GM21381 (cell line): ENCODE results near the gene SYNPO.

Source experiments
- ATAC-seq: cut with Tn5 transposase; IDR thresholded peaks from one replicate; pipeline ENCODE4 v1.9.1; 2021; ENCODE audit warnings: mild to moderate bottlenecking, moderate library complexity; ENCODE audit not compliant: unreplicated experiment

Gene SYNPO, protein sequence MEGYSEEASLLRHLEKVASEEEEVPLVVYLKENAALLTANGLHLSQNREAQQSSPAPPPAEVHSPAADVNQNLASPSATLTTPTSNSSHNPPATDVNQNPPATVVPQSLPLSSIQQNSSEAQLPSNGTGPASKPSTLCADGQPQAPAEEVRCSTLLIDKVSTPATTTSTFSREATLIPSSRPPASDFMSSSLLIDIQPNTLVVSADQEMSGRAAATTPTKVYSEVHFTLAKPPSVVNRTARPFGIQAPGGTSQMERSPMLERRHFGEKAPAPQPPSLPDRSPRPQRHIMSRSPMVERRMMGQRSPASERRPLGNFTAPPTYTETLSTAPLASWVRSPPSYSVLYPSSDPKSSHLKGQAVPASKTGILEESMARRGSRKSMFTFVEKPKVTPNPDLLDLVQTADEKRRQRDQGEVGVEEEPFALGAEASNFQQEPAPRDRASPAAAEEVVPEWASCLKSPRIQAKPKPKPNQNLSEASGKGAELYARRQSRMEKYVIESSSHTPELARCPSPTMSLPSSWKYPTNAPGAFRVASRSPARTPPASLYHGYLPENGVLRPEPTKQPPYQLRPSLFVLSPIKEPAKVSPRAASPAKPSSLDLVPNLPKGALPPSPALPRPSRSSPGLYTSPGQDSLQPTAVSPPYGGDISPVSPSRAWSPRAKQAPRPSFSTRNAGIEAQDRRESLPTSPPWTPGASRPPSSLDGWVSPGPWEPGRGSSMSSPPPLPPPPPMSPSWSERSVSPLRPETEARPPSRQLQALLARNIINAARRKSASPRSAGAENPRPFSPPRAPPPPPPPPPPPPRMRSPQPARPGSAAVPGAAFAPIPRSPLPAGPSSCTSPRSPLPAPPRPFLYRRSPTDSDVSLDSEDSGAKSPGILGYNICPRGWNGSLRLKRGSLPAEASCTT

DNA sequence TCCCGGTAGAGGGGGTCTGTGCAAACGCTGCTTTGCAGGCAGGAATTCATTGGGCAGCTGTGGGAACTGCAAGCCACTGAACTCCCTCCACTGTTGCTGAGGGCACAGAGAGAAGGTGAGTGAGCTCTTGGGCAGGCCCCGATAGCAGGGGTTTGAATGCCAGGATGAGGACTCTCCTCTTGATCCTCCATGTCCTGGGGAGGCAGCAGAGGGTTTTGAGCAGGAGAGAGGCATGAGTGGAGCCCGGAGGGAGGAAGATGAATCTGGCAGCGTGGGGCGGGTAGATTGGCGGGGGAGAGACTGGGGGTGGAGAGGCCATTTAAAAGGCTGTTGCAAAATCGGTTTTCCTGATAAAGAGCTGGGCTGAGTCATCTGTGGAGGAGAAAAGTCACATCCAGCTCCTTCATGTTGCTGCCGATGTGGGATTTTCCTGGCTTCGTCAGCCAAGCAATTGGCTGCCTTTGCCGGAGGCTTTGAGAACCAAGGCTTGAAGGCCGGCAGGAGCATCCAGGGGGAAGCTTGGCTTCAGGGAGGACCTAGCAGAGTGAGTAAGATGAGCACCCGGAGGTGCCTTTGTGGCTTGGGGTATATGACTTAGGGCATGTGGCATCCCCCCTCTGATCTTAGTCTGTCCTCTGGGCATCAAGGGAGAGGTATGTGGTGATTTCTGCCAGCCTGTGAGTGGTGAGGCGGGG, at the start of gene SYNPO:
Gene SYNPO (plus strand): TSS at position 350 of the 695 bp plus-strand sequence. CDS start 7,616 bp downstream, outside the sequence.
- ATAC-seq = no peak

DNA sequence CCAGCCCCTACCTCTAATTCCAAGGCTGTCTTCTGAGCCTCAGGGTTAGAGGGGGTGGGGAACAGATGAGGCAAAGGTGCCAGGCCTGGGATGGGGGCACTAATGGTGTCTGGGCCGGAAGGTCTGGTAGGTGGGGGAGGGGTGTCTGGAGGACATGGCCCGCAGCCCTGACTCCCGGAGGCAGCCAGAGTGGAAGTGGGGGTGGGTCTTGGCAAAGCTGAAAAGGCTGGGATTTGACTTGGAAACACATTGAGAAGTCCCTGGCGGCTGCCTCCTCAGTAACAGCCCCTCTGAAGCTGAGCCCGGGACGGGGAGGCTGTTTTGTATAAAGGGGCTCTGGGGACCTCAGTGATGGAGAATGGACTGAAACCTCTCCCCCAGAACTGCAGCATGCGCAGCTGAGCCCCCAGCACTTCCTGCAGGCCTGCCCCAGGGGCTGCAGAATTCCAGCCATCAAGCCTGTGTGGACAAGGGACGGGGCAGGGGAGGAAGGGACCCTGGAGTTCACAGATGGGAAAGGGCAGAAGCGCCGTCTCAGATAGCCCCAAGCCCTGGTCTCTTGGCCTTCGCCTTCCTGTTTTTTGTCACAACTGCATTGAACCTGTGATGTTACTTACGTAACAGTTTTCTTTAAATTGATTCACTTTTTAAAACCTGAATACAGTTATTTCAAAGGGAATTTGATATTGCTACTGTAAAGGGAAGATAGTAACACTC, 49.3 kb upstream of the SYNPO start:
- no peak for ATAC-seq

DNA sequence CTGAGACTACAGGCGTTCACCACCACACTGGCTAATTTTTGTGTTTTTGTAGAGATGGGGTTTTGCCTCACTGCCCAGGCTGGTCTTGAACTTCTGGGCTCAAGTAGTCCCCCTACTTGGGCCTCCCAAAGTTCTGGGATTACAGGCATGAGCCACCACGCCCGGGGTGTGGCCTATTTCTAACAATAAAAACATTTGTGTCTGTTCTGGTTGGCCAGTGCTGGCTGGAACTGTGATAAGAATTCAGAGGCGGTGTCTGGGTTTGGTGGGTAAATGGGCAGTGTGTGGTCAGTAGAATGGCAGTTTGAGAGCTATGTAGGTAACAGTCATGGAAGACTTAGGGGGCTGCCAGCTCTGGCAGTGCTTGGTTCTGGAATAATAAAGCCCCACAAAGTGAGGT, 46.9 kb upstream of the SYNPO start:
- ATAC-seq = no peak

DNA sequence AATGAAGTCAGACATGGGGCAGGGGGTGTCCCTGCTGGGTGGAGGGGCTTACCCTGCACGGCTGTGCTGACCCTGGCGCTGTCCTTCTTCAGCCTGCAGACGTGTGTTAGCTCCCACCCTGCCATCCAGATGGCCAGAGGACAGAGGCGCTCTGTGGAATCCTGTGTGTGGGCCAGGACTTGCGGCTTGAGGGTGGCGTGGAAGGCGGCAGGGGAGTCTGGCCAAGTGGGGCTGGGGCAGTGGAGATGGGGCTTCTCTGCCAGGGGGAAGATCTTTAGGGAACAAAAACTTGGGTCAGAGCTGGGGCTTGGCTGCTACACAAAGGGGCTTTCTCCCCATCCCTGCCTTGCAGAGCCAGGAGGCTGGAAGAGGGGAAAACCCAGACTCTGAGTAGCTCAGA, 46.5 kb upstream of the SYNPO start:
- no peak for ATAC-seq

DNA sequence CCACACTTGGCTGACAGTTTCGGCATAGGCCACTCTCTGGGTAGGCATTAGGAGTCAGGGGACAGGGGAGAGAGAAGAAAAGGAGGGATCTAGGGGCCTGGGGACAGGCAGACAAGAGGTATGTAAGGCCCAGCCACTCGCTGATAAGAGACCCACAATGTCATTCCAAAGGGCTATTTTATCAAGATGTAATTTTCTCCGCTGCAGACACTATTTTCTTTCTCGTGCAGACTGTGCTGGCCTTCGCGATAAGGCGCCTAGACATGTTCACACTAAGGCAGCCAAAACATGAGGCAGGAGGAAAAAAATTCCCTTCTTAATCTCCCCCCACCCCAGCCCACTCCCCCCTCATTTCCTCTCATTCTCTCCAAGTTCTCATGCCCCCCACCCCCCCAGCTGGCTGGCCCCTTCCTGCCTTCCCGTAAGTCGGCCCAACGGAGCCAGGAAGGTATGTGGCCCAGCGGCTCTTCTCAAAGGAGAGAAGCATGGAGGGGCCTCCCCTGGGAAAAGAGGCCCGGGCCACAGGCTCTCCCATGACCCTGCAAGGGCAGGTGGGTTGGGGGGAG, 44.9 kb upstream of the SYNPO start:
- ATAC-seq = no peak

DNA sequence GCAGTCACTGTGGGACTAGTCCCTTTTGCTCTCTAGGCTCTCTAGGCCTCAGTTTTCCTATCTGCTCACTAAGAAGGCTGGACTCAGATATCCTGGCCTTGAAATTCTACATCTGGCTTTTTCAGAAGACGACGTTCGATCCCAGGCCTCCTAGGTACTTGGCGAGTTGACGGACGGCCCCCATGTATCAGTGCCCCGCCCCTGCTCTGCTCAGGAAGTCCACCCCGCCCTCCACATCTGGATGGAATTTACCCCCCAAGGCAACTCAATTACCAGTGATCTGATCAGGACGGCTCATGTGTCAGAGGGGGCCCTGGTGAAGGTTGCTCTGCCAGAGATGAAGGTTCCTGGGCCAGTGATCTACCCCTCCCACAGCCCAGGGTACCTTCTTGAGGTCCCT, 44.1 kb upstream of the SYNPO start:
- no peak for ATAC-seq

DNA sequence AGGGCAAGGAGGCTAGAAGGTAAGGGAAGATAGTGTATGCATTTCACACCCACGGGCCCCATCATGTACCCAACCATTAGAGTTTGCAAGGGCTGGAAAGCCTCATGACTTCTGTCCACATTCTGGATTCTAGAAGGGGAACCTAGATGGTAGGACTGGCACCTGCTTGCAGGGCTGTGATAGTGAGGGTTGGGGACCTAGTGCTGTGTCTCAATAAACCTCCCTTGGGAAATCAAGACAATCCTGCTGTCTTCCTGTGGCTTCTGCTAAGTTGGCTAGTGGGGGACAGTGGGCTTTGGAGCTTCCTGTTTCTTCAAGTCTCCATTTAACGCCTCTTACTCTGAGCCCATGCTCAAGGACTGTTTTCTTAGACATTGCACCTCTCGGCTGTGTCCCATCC, 43.6 kb upstream of the SYNPO start:
- no peak for ATAC-seq

DNA sequence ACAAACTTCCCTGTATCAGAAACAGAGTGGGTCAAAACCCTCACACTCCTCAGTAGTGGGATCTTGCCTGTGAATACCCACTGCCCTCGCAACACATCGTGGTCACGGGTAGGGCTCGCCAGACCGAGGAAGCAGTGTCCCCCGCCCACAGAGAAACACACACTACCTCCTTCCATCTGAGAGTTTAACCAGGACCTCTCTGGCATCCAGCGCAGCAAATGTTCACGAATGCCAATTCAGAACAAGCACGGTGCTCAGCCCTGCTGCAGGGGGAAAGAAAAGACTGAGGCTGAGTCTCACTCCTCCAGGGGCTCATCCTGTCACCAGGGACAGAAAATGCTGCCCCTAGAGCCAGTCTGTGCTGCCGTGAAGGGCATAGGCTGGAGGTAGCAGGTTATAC, 42.5 kb upstream of the SYNPO start:
- no peak for ATAC-seq

DNA sequence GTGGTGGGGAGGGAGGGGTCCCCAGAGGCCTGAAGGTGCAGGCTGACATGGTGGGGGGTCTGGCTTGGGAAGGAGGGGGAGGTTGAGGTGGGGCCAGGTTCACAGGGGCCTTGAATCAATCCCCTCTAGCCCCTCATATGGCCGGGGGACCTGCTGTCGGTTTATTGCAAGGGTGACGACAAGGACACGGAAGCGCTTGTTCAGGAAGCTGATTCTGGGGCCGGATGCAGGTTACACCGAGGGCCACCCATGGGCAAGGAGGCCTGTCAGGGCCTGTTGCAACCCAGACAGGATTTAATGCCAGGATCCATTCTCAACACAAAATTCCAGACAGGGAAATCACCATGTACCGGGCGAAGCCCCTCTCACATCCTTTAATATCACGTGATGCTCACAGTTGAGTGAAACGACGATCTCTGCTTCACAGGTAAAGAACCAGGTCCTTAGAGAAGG, 41.6 kb upstream of the SYNPO start:
- no peak for ATAC-seq

DNA sequence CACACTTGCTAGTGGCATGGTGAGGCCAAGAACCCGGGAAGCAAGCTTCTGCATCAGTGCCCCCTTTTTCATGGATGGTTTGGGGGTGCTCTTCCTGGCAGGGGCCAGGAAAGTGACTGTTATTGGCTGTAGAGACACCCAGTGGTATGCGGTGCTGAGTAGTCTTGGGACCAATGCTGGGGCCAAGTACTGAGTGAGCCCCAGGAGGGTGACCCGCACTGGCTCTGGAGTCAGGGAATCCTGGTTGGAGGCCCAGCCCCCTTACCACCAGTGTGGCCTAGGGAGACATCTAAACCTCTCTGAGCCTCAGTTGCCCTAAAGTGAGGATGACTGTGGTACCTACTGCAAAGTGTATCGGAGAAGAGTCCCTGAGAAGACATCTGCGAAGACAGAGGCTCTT, 41.2 kb upstream of the SYNPO start:
- ATAC-seq = no peak

DNA sequence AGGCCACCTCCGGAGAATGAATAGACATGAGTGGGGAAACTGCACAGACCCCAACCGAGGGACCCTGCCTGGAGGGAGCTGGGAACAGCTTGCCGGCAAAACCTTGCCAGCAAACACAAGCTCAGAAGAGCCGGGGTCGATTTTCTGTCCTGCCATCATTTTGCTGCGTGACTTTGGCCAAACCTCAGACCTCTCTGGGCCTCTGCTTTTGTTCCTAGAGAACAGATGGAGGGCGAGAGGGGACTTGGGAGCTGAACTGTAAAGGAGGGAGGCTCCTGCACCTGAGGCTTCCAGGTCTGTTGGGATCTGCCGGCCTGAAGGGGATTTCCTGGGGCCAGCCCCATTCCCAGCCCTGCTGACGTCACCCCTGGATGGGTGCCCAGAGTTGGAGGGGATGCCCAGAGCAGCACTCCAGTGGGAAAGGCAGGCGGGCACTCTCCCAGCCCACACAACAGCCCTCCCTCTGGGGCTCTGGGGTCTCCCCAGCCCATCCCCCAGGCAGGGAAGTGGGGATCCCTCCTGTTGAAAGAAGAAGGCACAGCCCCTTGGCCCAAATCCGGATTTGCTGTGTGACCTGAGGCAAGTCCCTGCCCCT, 40.4 kb upstream of the SYNPO start:
- ATAC-seq = no peak

DNA sequence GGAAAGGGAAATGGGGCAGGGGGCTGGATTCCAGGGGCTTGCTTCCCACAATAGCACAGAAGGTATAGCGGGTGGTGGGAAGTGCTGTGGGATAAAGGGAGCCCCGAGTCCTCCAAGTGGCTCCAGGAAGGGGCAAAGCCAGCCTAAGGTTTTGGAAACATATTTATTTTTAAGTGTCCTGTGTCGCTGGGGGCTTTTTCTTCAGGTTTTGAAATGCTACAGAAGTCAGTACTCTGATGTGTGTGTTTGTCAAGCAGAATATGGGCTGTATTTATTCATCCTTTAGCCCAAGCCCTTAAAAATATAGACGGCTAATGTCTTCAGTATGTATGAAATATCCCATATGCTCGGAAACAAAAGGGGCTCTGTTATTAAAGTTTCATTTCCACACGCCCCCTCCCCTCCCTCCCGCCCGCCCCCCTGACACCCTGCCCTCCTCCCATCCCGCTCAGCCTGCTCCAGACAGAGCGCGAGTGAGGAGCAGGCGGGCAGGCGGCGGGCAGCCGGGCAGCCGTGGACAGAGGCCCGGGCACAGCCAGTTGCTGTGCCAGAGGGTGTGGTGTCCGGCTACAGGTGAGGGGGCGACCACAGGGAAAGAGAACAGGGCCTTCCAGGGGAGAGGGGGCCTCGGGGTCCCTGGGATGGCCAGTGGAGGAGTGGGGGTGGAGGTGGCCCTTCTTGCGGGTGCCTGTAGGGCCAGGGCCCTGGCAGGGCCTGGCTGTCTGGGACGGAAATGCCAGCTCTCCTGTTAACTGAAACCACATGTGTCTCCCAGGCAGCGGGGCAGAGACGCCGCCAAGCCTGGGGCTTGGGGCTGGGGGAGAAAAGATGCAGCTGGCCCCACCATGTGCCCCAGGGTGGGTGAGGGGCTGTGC, 39.6 kb upstream of the SYNPO start:
- no peak for ATAC-seq

DNA sequence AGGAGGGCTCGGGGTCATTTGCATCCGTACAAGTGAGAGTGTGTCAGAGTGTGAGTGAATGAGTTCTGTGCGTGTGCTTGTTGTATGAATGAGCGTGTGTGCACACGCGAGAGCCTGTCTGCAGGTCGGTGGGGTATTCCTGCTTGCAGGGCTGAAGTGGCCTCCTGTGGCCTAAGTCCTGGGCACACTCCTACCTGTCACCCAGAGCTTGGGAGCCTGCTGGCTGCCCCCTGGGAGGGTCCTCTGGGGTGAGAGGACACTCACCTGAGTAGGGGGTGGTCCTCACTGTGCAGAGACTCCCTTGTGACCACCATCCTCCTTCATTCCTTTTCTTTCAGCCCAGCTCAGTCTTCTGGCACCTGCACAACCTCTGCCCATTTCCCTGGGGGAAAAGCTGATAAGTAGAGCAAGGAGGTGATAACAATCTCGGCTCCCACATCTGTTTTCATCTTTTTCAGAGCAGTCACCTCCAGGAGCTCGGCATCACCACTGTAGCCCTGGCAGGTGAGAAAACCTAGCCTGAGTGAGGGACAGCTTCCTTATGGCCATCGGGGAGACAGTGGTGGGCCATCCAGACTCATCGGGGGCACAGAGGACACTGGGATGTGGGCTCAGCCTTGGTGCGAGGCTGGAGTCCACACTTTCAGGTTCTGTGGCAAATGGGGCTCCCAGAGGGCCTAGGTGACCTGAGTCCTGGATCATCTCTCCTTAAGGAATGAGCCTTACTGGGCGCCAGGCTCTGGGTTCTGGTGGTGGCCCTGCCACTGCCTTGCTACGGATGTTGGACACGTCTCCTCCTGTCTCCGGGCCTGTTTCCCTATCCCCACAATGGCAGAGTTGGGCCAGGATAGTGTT, 38.7 kb upstream of the SYNPO start:
- ATAC-seq = no peak

DNA sequence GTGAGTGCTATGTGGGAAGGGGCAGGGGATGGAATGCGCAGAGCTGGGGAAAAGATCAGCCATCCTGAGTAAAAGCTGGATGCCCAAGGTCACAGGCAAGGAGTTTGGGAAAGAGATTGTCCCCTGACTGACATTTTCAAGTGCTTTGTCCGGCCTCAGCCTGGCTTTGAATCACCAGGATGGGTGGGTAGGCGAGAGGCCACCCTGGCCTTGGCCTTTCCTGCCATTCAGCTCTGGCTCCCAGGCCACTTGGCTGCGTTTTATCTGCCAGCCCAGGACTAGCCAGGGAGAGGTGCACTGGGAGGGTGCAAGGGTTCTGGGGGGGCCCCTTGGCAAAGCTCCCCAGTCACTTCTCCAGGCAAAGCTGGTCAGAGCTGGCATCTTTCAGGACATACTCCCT, 37.4 kb upstream of the SYNPO start:
- no peak for ATAC-seq

DNA sequence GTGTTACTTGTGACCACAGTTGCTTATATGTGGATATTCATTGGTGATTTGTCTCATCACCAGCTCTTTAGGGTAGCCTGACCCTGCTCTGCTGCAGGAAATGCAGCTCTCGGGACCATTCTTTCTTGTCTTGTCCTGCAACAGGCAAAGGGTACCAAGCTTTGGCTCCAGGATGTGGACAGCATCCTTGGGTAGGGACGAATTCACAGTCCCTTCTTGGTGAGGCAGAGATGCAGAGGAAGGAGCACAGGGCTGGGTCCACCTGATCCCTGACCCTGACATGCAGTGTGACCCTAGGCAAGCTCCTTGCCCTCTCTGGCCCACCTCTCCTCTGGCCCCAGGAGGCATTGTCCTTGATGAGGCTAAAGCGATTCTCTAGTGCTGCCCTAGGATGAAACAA, 37.0 kb upstream of the SYNPO start:
- no peak for ATAC-seq

DNA sequence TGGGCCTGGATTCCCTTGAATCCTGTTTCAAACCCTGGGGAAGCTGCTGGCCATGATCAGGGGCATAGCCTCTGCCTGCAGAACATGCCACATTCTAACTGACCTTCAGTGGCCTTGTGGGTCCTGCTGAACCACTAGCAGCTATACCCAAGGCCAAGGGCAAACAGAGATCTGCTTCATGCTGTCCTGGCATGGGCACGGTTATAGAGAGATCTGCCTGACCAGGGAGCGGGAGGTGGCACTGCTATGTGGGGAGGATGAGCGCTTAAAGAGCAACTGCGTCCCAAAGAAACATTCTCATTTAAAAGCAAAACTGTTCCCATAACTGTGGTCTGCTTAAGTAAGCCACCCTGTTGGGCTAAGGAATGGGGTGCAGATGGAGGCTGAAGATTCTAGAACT, 36.5 kb upstream of the SYNPO start:
- no peak for ATAC-seq

DNA sequence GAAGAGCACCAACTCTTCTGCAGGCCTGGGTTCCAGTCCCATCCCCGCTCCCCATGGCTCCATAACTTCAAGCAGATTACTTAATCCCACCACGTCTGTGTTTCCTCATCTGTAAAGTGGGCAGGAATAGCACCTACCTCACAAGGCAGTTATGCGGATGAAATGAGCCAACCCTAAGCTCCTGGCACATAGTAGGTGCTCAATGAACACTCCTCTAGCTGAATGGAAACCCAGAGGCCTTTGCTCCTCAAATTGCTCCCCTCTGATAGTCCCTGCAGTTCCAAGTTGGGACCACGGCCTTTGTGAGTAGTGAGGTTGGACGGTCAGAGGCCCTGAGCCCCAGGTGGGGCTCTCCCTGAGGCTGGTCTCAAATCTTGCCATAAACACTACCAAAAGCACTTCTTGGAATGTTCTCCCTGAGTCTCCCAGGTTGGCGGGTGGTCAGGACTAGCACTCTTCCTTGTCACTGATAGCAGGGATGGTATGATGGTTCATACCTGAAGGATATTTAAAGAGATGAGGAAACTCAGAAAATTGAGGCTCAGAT, 35.5 kb upstream of the SYNPO start:
- ATAC-seq = no peak

DNA sequence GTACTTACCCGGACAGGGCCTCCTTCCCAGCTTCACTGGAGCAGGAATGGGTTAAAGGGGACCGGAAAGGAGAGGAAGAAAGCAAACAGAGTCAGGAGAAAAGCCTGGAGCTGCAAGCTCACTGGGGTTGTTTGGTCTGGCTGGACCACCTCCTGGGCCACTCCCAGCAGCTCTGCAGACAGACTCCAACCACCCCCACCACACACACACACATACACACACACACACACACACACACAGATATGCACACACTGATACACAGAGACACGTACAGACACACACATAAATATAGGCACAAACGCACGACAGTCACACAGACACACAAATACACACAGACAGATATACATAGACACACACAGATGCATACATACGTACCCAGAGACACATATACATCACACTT, 34.9 kb upstream of the SYNPO start:
- no peak for ATAC-seq
